Vagina (tissue), 2 donors: ENCODE data around the gene CABCOCO1. TPM values are rescaled to one million over a fixed set of nuclear protein-coding genes. Genes with fewer than 3 reads are reported as not detected.

ENCODE experiments used
- DNase-seq, 2 donors: peaks; one replicate each; pipeline ENCODE4 v3.0.0-alpha.2; 2017; ENCODE audit errors: extremely low spot score in 2 of 2
- H3K27ac ChIP-seq: fragments of 200-600 bp; sonication (generic); one replicate; pipeline ENCODE4 v1.5.1; 2019
- H3K27me3 ChIP-seq: fragments of 200-600 bp; sonication (generic); one replicate; pipeline ENCODE4 v1.5.1; 2019
- H3K36me3 ChIP-seq, 2 donors: fragments of 200-600 bp; sonication (generic); one replicate each; pipeline ENCODE4 v1.5.1; 2017 to 2019
- H3K4me1 ChIP-seq: fragments of 200-600 bp; sonication (generic); one replicate; pipeline ENCODE4 v1.5.1; 2019
- H3K4me3 ChIP-seq, 2 donors: fragments of 200-600 bp; sonication (generic); 1 replicate in 1 of 2; 2 replicates in 1 of 2; pipeline ENCODE4 v1.5.1; 2016 to 2019
- H3K9me3 ChIP-seq: fragments of 200-600 bp; sonication (generic); one replicate; pipeline ENCODE4 v1.5.1; 2019
- POLR2A ChIP-seq, 2 donors: fragments of 450-650 bp; IDR thresholded peaks; one replicate each; pipeline ENCODE4 v1.6.1; 2017; ENCODE audit warnings: antibody characterized with exemption in 2 of 2, mild to moderate bottlenecking in 2 of 2, moderate library complexity in 2 of 2
- POLR2AphosphoS5 ChIP-seq, 2 donors: sonication (generic); formaldehyde crosslinking; IDR thresholded peaks; one replicate each; pipeline ENCODE4 v1.9.0; 2017; ENCODE audit warnings: antibody characterized with exemption in 2 of 2, mild to moderate bottlenecking in 2 of 2, low read depth in 1 of 2; ENCODE audit not compliant: insufficient read depth in 1 of 2
- intact Hi-C: fragments of 100-400 bp; cut with DNase I; formaldehyde crosslinking; loops from one replicate; pipeline ENCODE4 v1.15.1; 2023
- total RNA-seq: library from RNA; depleted of rRNA; stranded (reverse); fragments of >200 nt; gene quantifications from one replicate; pipeline ENCODE4 v1.2.3, GENCODE V29; 2016
- TF ChIP-seq, protein P1 (sequence below), 3 experiments: fragments of 450-650 bp in 2 of 3; fragments of 200-600 bp in 1 of 3; sonication (generic) in 1 of 3; IDR thresholded peaks; one replicate each; pipeline ENCODE4 v1.5.1; 2017 to 2019; ENCODE audit warnings: antibody characterized with exemption in 3 of 3, mild to moderate bottlenecking in 2 of 3, moderate library complexity in 2 of 3

CABCOCO1 gene
- total RNA-seq, 1 donor from 2014 or later: not detected

DNA sequence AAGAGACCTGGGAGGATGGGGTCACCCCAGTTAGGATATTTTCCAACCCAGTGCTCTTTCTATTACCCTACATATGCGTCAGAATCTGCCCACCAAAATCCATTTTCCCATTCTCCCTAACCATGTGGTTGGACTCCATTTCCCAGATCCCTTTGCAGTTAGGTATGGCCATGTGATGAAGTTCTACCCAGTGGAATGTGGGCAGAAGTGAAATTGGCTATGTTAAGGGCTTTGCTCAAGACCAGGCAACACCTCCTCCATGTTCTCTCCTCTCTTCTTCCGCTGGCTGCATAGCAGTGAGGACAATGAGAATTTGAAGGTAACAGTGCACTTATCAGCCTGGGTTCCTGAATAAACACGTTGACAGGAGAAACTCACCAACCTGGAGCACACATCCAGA, 111.3 kb downstream of the CABCOCO1 start:
- no peak for DNase-seq
- TF ChIP-seq POLR2AphosphoS5 (IDR thresholded peaks at IDR 0.05; ENCODE audit: insufficient read depth in 1 of 2, low read depth in 1 of 2) (no peak), POLR2A (IDR thresholded peaks at IDR 0.05) (no peak)
- TF ChIP-seq, protein P1, sequence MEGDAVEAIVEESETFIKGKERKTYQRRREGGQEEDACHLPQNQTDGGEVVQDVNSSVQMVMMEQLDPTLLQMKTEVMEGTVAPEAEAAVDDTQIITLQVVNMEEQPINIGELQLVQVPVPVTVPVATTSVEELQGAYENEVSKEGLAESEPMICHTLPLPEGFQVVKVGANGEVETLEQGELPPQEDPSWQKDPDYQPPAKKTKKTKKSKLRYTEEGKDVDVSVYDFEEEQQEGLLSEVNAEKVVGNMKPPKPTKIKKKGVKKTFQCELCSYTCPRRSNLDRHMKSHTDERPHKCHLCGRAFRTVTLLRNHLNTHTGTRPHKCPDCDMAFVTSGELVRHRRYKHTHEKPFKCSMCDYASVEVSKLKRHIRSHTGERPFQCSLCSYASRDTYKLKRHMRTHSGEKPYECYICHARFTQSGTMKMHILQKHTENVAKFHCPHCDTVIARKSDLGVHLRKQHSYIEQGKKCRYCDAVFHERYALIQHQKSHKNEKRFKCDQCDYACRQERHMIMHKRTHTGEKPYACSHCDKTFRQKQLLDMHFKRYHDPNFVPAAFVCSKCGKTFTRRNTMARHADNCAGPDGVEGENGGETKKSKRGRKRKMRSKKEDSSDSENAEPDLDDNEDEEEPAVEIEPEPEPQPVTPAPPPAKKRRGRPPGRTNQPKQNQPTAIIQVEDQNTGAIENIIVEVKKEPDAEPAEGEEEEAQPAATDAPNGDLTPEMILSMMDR (IDR thresholded peaks at IDR 0.05): no peak
- Histone ChIP-seq H3K36me3 (no peaks in the 10 kb centered on the region), H3K27me3 (no peaks in the 10 kb centered on the region), H3K27ac (no peak overlapping the region), H3K9me3 (no peaks in the 10 kb centered on the region), H3K4me1 (no peaks in the 10 kb centered on the region), H3K4me3 (no peak overlapping the region)
- intact Hi-C loops: no loop called here

DNA sequence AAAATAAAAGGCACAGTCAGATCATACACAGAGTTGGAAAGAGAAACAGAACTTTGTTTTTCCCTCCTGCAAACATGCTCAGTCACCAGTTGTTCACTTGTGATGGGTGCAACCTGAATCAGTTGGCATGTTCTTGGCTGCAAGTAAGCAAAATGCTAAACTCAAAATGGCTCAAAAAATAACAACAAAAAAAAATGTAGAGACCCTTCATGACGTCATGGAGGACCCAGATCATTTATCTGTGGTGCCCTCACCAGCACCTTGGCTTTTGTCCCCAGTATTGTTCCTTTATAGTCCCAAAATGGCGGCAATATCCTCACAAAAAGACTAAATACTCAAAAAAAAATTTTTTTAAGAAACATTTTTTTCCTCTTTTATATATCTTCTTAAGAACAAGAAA, 112.4 kb downstream of the CABCOCO1 start:
- intact Hi-C loops: no loop called here
- H3K4me3 ChIP-seq: no peak overlapping the region
- no peak for TF ChIP-seq POLR2A (IDR thresholded peaks at IDR 0.05)
- no peak for TF ChIP-seq POLR2AphosphoS5 (IDR thresholded peaks at IDR 0.05; ENCODE audit: insufficient read depth in 1 of 2, low read depth in 1 of 2)
- TF ChIP-seq, protein P1 (IDR thresholded peaks at IDR 0.05): no peak

DNA sequence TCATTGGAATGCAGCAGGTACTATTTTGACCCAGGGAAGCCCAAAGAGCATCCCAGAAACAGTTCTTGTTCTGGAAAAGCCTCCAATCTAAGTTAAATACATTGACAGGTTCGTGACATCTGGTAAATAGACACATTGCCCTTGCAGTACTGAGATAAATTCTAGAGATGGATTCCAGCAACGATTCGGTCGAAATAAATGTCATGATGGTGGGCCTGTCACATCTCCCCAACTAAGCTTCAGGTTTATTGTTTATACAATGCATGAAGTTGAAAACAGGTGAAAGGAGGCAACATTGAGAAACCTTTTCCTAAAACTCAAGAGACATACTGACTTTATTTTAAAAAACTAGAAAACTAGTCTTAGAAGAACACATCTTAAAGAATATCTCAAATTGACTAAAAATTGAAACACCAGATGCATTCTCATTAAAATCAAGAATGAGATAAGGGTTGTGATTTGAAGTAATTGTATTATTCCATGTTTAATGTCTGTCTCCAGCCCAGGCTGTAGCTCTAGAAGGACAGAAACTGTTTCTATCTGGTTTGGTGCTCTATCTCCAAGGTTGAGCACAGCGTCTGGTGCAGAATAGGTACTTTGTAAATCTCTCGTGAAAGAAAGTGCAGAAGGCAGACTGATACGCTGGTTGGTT, 114.0 kb downstream of the CABCOCO1 start:
- Histone ChIP-seq H3K4me1 (peaks cover 11% of the 10 kb centered on the region), H3K36me3 (no peaks in the 10 kb centered on the region), H3K9me3 (no peaks in the 10 kb centered on the region), H3K27me3 (no peaks in the 10 kb centered on the region), H3K27ac (no peak overlapping the region), H3K4me3 (no peak overlapping the region)
- DNase-seq: no peak
- intact Hi-C loops: no loop called here
- no peak for TF ChIP-seq POLR2A (IDR thresholded peaks at IDR 0.05)
- TF ChIP-seq POLR2AphosphoS5 (IDR thresholded peaks at IDR 0.05; ENCODE audit: insufficient read depth in 1 of 2, low read depth in 1 of 2): no peak
- TF ChIP-seq, protein P1 (IDR thresholded peaks at IDR 0.05): no peak

More for the DNA sequence above, 112.4 kb downstream of the CABCOCO1 start:
- Histone ChIP-seq H3K27ac (no peak overlapping the region), H3K36me3 (no peaks in the 10 kb centered on the region), H3K9me3 (no peaks in the 10 kb centered on the region), H3K4me1 (peaks cover 3% of the 10 kb centered on the region), H3K27me3 (no peaks in the 10 kb centered on the region)
- no peak for DNase-seq

DNA sequence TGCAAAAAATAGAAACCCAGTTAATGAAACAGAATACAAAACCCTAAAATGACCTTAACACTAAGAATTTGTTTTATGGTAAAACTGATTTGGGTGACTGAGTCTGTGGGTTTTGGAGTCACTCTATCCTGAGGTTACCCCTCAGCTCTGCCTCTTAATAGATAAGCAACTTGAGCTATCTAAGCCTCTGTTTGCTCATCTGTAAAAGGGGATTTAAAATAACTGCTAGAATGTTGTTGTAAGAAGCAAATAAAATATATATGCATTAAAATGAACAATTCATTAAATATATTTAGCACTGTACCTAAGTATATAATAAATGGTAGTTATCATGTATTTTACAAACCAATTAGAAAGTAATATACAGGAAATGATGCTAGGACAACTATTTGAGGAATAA, 115.4 kb downstream of the CABCOCO1 start:
- Histone ChIP-seq H3K4me1 (peaks cover 11% of the 10 kb centered on the region), H3K4me3 (no peak overlapping the region), H3K36me3 (no peaks in the 10 kb centered on the region), H3K9me3 (no peaks in the 10 kb centered on the region), H3K27me3 (no peaks in the 10 kb centered on the region), H3K27ac (no peak overlapping the region)
- no peak for DNase-seq
- intact Hi-C loops: no loop called here
- no peak for TF ChIP-seq POLR2A (IDR thresholded peaks at IDR 0.05)
- TF ChIP-seq, protein P1 (IDR thresholded peaks at IDR 0.05): no peak
- TF ChIP-seq POLR2AphosphoS5 (IDR thresholded peaks at IDR 0.05; ENCODE audit: insufficient read depth in 1 of 2, low read depth in 1 of 2): no peak

DNA sequence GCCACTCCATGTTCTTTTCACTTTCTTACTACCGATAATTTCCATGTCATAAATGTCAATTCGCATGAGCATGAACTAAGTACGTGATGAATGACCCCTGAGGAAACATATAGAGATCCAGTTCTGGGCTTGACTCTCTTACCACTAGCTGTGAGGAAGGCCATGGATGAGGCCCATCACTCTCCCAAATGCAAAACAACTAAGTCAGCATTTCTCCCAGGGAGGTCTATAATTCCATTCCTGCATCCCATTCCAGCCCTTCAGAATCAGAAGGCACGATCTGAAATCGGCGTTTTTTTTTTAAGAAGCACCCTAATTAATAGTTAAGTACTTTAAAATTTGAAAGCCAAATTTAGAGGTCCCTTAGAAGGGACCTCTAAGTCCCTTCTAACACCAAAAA, 116.5 kb downstream of the CABCOCO1 start:
- no peaks in the 10 kb centered on the region for H3K27me3 ChIP-seq
- peaks cover 11% of the 10 kb centered on the region for H3K4me1 ChIP-seq
- H3K36me3 ChIP-seq: no peaks in the 10 kb centered on the region
- no peak overlapping the region for H3K4me3 ChIP-seq
- no peak overlapping the region for H3K27ac ChIP-seq
- intact Hi-C loops: no loop called here
- TF ChIP-seq POLR2AphosphoS5 (IDR thresholded peaks at IDR 0.05; ENCODE audit: insufficient read depth in 1 of 2, low read depth in 1 of 2) (no peak), POLR2A (IDR thresholded peaks at IDR 0.05) (no peak)
- TF ChIP-seq, protein P1 (IDR thresholded peaks at IDR 0.05): no peak
- DNase-seq: no peak
- H3K9me3 ChIP-seq: no peaks in the 10 kb centered on the region
